Measurements from ENCODE around the gene FFAR4. TPM values are rescaled to one million over a fixed set of nuclear protein-coding genes. Genes with fewer than 3 reads are reported as not detected.

FFAR4 gene
- total and polyA plus RNA-seq, 4 donors, result 0.06 to 4.7 (median 1.4) TPM

- Histone ChIP-seq H3K9me3 (ENCODE audit: control insufficient read depth in 4 of 4, insufficient read depth in 3 of 4, low read length in 3 of 4) (no peaks in the 10 kb centered on the region), H3K4me3 (no peak overlapping the region), H3K36me3 (ENCODE audit: control insufficient read depth in 4 of 4, insufficient read depth in 4 of 4, low read length in 4 of 4) (no peaks in the 10 kb centered on the region), H3K27ac (ENCODE audit: low read depth in 1 of 2, low read length in 1 of 2) (no peak overlapping the region), H3K4me1 (ENCODE audit: control insufficient read depth in 5 of 5, insufficient read depth in 5 of 5, low read length in 5 of 5) (no peaks in the 10 kb centered on the region), H3K27me3 (ENCODE audit: control insufficient read depth in 3 of 3, insufficient read depth in 3 of 3, low read length in 2 of 3) (no peaks in the 10 kb centered on the region), H3K9ac (ENCODE audit: insufficient read depth in 1 of 2, low read length in 2 of 2) (no peak overlapping the region)
- DNase-seq, result no peak
- no peak for TF ChIP-seq CTCF (IDR thresholded peaks at IDR 0.05; ENCODE audit: control extremely low read depth, extremely low read depth)
- 88 to 90% methylated on average over 5 of the region's 5 CpGs for WGBS, 2 donors
- no peak for ATAC-seq (ENCODE audit: insufficient read depth, low FRiP score)
Observed at GRCh38 chr10:93548376-93549071, 17.9 kb upstream of the FFAR4 start.

- no peaks in the 10 kb centered on the region for H3K27me3 ChIP-seq (ENCODE audit: control insufficient read depth in 3 of 3, insufficient read depth in 3 of 3, low read length in 2 of 3)
- TF ChIP-seq CTCF (IDR thresholded peaks at IDR 0.05; ENCODE audit: control extremely low read depth, extremely low read depth), result no peak
- ATAC-seq (ENCODE audit: insufficient read depth, low FRiP score) (no peak), DNase-seq (no peak)
- H3K4me1 ChIP-seq (ENCODE audit: control insufficient read depth in 5 of 5, insufficient read depth in 5 of 5, low read length in 5 of 5), result no peaks in the 10 kb centered on the region
- no peaks in the 10 kb centered on the region for H3K36me3 ChIP-seq (ENCODE audit: control insufficient read depth in 4 of 4, insufficient read depth in 4 of 4, low read length in 4 of 4)
- H3K4me3 ChIP-seq, result no peak overlapping the region
- no peaks in the 10 kb centered on the region for H3K9me3 ChIP-seq (ENCODE audit: control insufficient read depth in 4 of 4, insufficient read depth in 3 of 4, low read length in 3 of 4)
- no peak overlapping the region for H3K27ac ChIP-seq (ENCODE audit: low read depth in 1 of 2, low read length in 1 of 2)
- 87 to 92% methylated on average over 4 of the region's 4 CpGs for WGBS, 2 donors
- no peak overlapping the region for H3K9ac ChIP-seq (ENCODE audit: insufficient read depth in 1 of 2, low read length in 2 of 2)
Observed at GRCh38 chr10:93550606-93551005, 15.9 kb upstream of the FFAR4 start.

- no peak for TF ChIP-seq CTCF (IDR thresholded peaks at IDR 0.05; ENCODE audit: control extremely low read depth, extremely low read depth)
- WGBS, 2 donors, result 94 to 95% methylated on average over 3 of the region's 3 CpGs
- H3K27ac ChIP-seq (ENCODE audit: low read depth in 1 of 2, low read length in 1 of 2), result no peak overlapping the region
- H3K4me3 ChIP-seq, result no peak overlapping the region
- H3K4me1 ChIP-seq (ENCODE audit: control insufficient read depth in 5 of 5, insufficient read depth in 5 of 5, low read length in 5 of 5), result no peaks in the 10 kb centered on the region
- H3K36me3 ChIP-seq (ENCODE audit: control insufficient read depth in 4 of 4, insufficient read depth in 4 of 4, low read length in 4 of 4), result no peaks in the 10 kb centered on the region
- no peaks in the 10 kb centered on the region for H3K9me3 ChIP-seq (ENCODE audit: control insufficient read depth in 4 of 4, insufficient read depth in 3 of 4, low read length in 3 of 4)
- ATAC-seq (ENCODE audit: insufficient read depth, low FRiP score) (no peak), DNase-seq (no peak)
- no peaks in the 10 kb centered on the region for H3K27me3 ChIP-seq (ENCODE audit: control insufficient read depth in 3 of 3, insufficient read depth in 3 of 3, low read length in 2 of 3)
- no peak overlapping the region for H3K9ac ChIP-seq (ENCODE audit: insufficient read depth in 1 of 2, low read length in 2 of 2)
Observed at GRCh38 chr10:93552780-93553179, 13.7 kb upstream of the FFAR4 start.

Data from lung (tissue), 12 donors.